ENCODE results near the gene ESYT1. TPM values are rescaled to one million over a fixed set of nuclear protein-coding genes. Genes with fewer than 3 reads are reported as not detected.

Gene ESYT1
- total RNA-seq, 1 experiment from 2014 or later: 75.7 TPM

GRCh38 chr12:56119361-56119796 is 8.7 kb upstream of the ESYT1 start:
- Histone ChIP-seq H3K9me3 (ENCODE audit: low read length) (no peaks in the 10 kb centered on the region), H3K27ac (ENCODE audit: low read length) (peak overlapping the region; percentile 61), H3K36me3 (ENCODE audit: insufficient read depth, low read length) (peaks cover 9% of the 10 kb centered on the region), H3K9me2 (replicated peaks; ENCODE audit: insufficient read depth, low read length) (no peaks in the 10 kb centered on the region), H2AFZ (ENCODE audit: low read length) (no peak overlapping the region), H3K4me2 (ENCODE audit: low read depth, low read length, poor library complexity, severe bottlenecking) (peak overlapping the region; percentile 94), H4K20me1 (ENCODE audit: insufficient read depth, low read depth, low read length) (no peaks in the 10 kb centered on the region), H3K27me3 (ENCODE audit: low read length) (no peaks in the 10 kb centered on the region), H3K79me2 (ENCODE audit: low read length) (peaks cover 32% of the 10 kb centered on the region), H3K4me1 (ENCODE audit: low read length) (peaks cover 25% of the 10 kb centered on the region), H3K9ac (ENCODE audit: low read length) (peak overlapping the region; percentile 77), H3K4me3 (ENCODE audit: low read length) (peak overlapping the region; percentile 74)
- DNase-seq: peak; percentile 87

- Histone ChIP-seq H3K79me2 (ENCODE audit: low read length) (peaks cover 32% of the 10 kb centered on the region), H3K4me3 (ENCODE audit: low read length) (peak overlapping the region; percentile 74; the same call in 1 of the 2 replicates), H3K4me1 (ENCODE audit: low read length) (peaks cover 21% of the 10 kb centered on the region), H2AFZ (ENCODE audit: low read length) (no peak overlapping the region), H3K36me3 (ENCODE audit: insufficient read depth, low read length) (peaks cover 9% of the 10 kb centered on the region), H3K9me2 (replicated peaks; ENCODE audit: insufficient read depth, low read length) (no peaks in the 10 kb centered on the region), H3K9me3 (ENCODE audit: low read length) (no peaks in the 10 kb centered on the region), H3K9ac (ENCODE audit: low read length) (peak overlapping the region; percentile 77), H3K27me3 (ENCODE audit: low read length) (no peaks in the 10 kb centered on the region), H3K27ac (ENCODE audit: low read length) (no peak overlapping the region), H4K20me1 (ENCODE audit: insufficient read depth, low read depth, low read length) (no peaks in the 10 kb centered on the region), H3K4me2 (ENCODE audit: low read depth, low read length, poor library complexity, severe bottlenecking) (peak overlapping the region; percentile 94)
- DNase-seq: no peak
Observed at GRCh38 chr12:56120158-56120846, 7.8 kb upstream of the ESYT1 start.

- Histone ChIP-seq H3K79me2 (ENCODE audit: low read length) (peaks cover 32% of the 10 kb centered on the region), H3K4me3 (ENCODE audit: low read length) (no peak overlapping the region), H2AFZ (ENCODE audit: low read length) (no peak overlapping the region), H4K20me1 (ENCODE audit: insufficient read depth, low read depth, low read length) (no peaks in the 10 kb centered on the region), H3K27ac (ENCODE audit: low read length) (no peak overlapping the region), H3K9me3 (ENCODE audit: low read length) (no peaks in the 10 kb centered on the region), H3K4me1 (ENCODE audit: low read length) (peaks cover 25% of the 10 kb centered on the region), H3K36me3 (ENCODE audit: insufficient read depth, low read length) (peaks cover 9% of the 10 kb centered on the region), H3K4me2 (ENCODE audit: low read depth, low read length, poor library complexity, severe bottlenecking) (no peak overlapping the region), H3K27me3 (ENCODE audit: low read length) (no peaks in the 10 kb centered on the region), H3K9ac (ENCODE audit: low read length) (no peak overlapping the region), H3K9me2 (replicated peaks; ENCODE audit: insufficient read depth, low read length) (no peaks in the 10 kb centered on the region)
- DNase-seq: no peak
Observed at GRCh38 chr12:56121204-56121870, 6.7 kb upstream of the ESYT1 start.

- H3K27me3 ChIP-seq (ENCODE audit: low read length): no peaks in the 10 kb centered on the region
- H3K4me3 ChIP-seq (ENCODE audit: low read length): no peak overlapping the region
- peaks cover 38% of the 10 kb centered on the region for H3K4me1 ChIP-seq (ENCODE audit: low read length)
- H2AFZ ChIP-seq (ENCODE audit: low read length): no peak overlapping the region
- no peak overlapping the region for H3K27ac ChIP-seq (ENCODE audit: low read length)
- no peaks in the 10 kb centered on the region for H3K9me2 ChIP-seq (replicated peaks; ENCODE audit: insufficient read depth, low read length)
- 0 out of 2 replicates have a peak, but pooled peaks cover 6% of the 10 kb centered on the region for H3K36me3 ChIP-seq (ENCODE audit: insufficient read depth, low read length)
- H3K4me2 ChIP-seq (ENCODE audit: low read depth, low read length, poor library complexity, severe bottlenecking): no peak overlapping the region
- no peaks in the 10 kb centered on the region for H4K20me1 ChIP-seq (ENCODE audit: insufficient read depth, low read depth, low read length)
- no peak overlapping the region for H3K9ac ChIP-seq (ENCODE audit: low read length)
- H3K9me3 ChIP-seq (ENCODE audit: low read length): no peaks in the 10 kb centered on the region
- peaks cover 23% of the 10 kb centered on the region for H3K79me2 ChIP-seq (ENCODE audit: low read length)
- no peak for DNase-seq
Observed at GRCh38 chr12:56122637-56123036, 5.4 kb upstream of the ESYT1 start.

GRCh38 chr12:56124133-56124532 is 3.9 kb upstream of the ESYT1 start:
- no peak overlapping the region for H3K4me2 ChIP-seq (ENCODE audit: low read depth, low read length, poor library complexity, severe bottlenecking)
- no peaks in the 10 kb centered on the region for H3K9me3 ChIP-seq (ENCODE audit: low read length)
- 0 out of 2 replicates have a peak, but pooled peaks cover 6% of the 10 kb centered on the region for H3K36me3 ChIP-seq (ENCODE audit: insufficient read depth, low read length)
- H3K4me1 ChIP-seq (ENCODE audit: low read length): peaks cover 33% of the 10 kb centered on the region
- no peak overlapping the region for H3K27ac ChIP-seq (ENCODE audit: low read length)
- no peak overlapping the region for H2AFZ ChIP-seq (ENCODE audit: low read length)
- no peak overlapping the region for H3K9ac ChIP-seq (ENCODE audit: low read length)
- no peaks in the 10 kb centered on the region for H3K9me2 ChIP-seq (replicated peaks; ENCODE audit: insufficient read depth, low read length)
- no peak for DNase-seq
- H4K20me1 ChIP-seq (ENCODE audit: insufficient read depth, low read depth, low read length): no peaks in the 10 kb centered on the region
- no peaks in the 10 kb centered on the region for H3K27me3 ChIP-seq (ENCODE audit: low read length)
- no peak overlapping the region for H3K4me3 ChIP-seq (ENCODE audit: low read length)
- peaks cover 27% of the 10 kb centered on the region for H3K79me2 ChIP-seq (ENCODE audit: low read length)

GRCh38 chr12:56126732-56127239 is 1.3 kb upstream of the ESYT1 start:
- peak; percentile 67 for DNase-seq
- Histone ChIP-seq H4K20me1 (ENCODE audit: insufficient read depth, low read depth, low read length) (no peaks in the 10 kb centered on the region), H3K9ac (ENCODE audit: low read length) (peak overlapping the region; percentile 65), H3K27ac (ENCODE audit: low read length) (peak overlapping the region; percentile 88), H3K36me3 (ENCODE audit: insufficient read depth, low read length) (peaks cover 14% of the 10 kb centered on the region), H3K9me2 (replicated peaks; ENCODE audit: insufficient read depth, low read length) (no peaks in the 10 kb centered on the region), H3K4me2 (ENCODE audit: low read depth, low read length, poor library complexity, severe bottlenecking) (peak overlapping the region; percentile 90), H3K9me3 (ENCODE audit: low read length) (no peaks in the 10 kb centered on the region), H3K4me1 (ENCODE audit: low read length) (peaks cover 28% of the 10 kb centered on the region), H3K79me2 (ENCODE audit: low read length) (peaks cover 27% of the 10 kb centered on the region), H3K4me3 (ENCODE audit: low read length) (peak overlapping the region; percentile 63), H2AFZ (ENCODE audit: low read length) (no peak overlapping the region), H3K27me3 (ENCODE audit: low read length) (no peaks in the 10 kb centered on the region)

- peaks cover 28% of the 10 kb centered on the region for H3K4me1 ChIP-seq (ENCODE audit: low read length)
- peaks cover 27% of the 10 kb centered on the region for H3K79me2 ChIP-seq (ENCODE audit: low read length)
- no peaks in the 10 kb centered on the region for H3K9me3 ChIP-seq (ENCODE audit: low read length)
- H3K4me3 ChIP-seq (ENCODE audit: low read length): peak overlapping the region; percentile 63
- H3K27ac ChIP-seq (ENCODE audit: low read length): peak overlapping the region; percentile 88
- H3K27me3 ChIP-seq (ENCODE audit: low read length): no peaks in the 10 kb centered on the region
- H3K36me3 ChIP-seq (ENCODE audit: insufficient read depth, low read length): peaks cover 18% of the 10 kb centered on the region
- H3K9ac ChIP-seq (ENCODE audit: low read length): peak overlapping the region; percentile 65
- H2AFZ ChIP-seq (ENCODE audit: low read length): no peak overlapping the region
- H3K9me2 ChIP-seq (replicated peaks; ENCODE audit: insufficient read depth, low read length): no peaks in the 10 kb centered on the region
- no peaks in the 10 kb centered on the region for H4K20me1 ChIP-seq (ENCODE audit: insufficient read depth, low read depth, low read length)
- peak overlapping the region; percentile 90 for H3K4me2 ChIP-seq (ENCODE audit: low read depth, low read length, poor library complexity, severe bottlenecking)
- DNase-seq: no peak
Observed at GRCh38 chr12:56127485-56127887, 581 bp upstream of the ESYT1 start.

GRCh38 chr12:56128670-56129205 is 671 bp downstream of the ESYT1 start:
- H3K4me1 ChIP-seq (ENCODE audit: low read length): peaks cover 28% of the 10 kb centered on the region

More at GRCh38 chr12:56128670-56129205, 671 bp downstream of the ESYT1 start:
- no peaks in the 10 kb centered on the region for H4K20me1 ChIP-seq (ENCODE audit: insufficient read depth, low read depth, low read length)
- H3K79me2 ChIP-seq (ENCODE audit: low read length): peaks cover 26% of the 10 kb centered on the region
- H3K36me3 ChIP-seq (ENCODE audit: insufficient read depth, low read length): peaks cover 23% of the 10 kb centered on the region
- H3K27ac ChIP-seq (ENCODE audit: low read length): peak overlapping the region; percentile 13; the same call in 1 of the 2 replicates
- DNase-seq: peak; percentile 61
- H3K9me2 ChIP-seq (replicated peaks; ENCODE audit: insufficient read depth, low read length): no peaks in the 10 kb centered on the region
- no peak overlapping the region for H2AFZ ChIP-seq (ENCODE audit: low read length)
- H3K27me3 ChIP-seq (ENCODE audit: low read length): no peaks in the 10 kb centered on the region
- peak overlapping the region; percentile 82 for H3K9ac ChIP-seq (ENCODE audit: low read length)
- H3K4me2 ChIP-seq (ENCODE audit: low read depth, low read length, poor library complexity, severe bottlenecking): peak overlapping the region; percentile 87
- no peaks in the 10 kb centered on the region for H3K9me3 ChIP-seq (ENCODE audit: low read length)
- peak overlapping the region; percentile 73 for H3K4me3 ChIP-seq (ENCODE audit: low read length)
